Neural crest cell (in vitro differentiated cells): ENCODE measurements around the gene TRABD2B. TPM values are rescaled to one million over a fixed set of nuclear protein-coding genes. Genes with fewer than 3 reads are reported as not detected.

ENCODE experiments used
- DNase-seq: peaks from one replicate; pipeline ENCODE4 v3.0.0; 2021; ENCODE audit warnings: low read depth, mixed read lengths, low spot score
- H3K27ac Mint-ChIP-seq: one replicate; pipeline ENCODE4 v1.8.0; 2021; ENCODE audit warnings: mild to moderate bottlenecking, mixed read lengths; ENCODE audit not compliant: unreplicated experiment
- H3K27me3 Mint-ChIP-seq: 2 replicates; pipeline ENCODE4 v1.8.0; 2021; ENCODE audit warnings: low read depth, mild to moderate bottlenecking, mixed read lengths
- H3K36me3 Mint-ChIP-seq: 2 replicates; pipeline ENCODE4 v1.8.0; 2021; ENCODE audit warnings: low read depth, mild to moderate bottlenecking, mixed read lengths
- H3K4me1 Mint-ChIP-seq: 2 replicates; pipeline ENCODE4 v1.8.0; 2021; ENCODE audit warnings: mixed read lengths
- H3K4me3 Mint-ChIP-seq: one replicate; pipeline ENCODE4 v1.8.0; 2021; ENCODE audit warnings: mild to moderate bottlenecking, mixed read lengths
- H3K9me3 Mint-ChIP-seq: 2 replicates; pipeline ENCODE4 v1.8.0; 2021; ENCODE audit warnings: mixed read lengths
- CTCF ChIP-seq: fragments of 200-600 bp; sonication (generic); conservative IDR thresholded peaks from 2 replicates; pipeline ENCODE4 v1.5.0; 2021; ENCODE audit warnings: antibody characterized with exemption, mild to moderate bottlenecking
- long read RNA-seq: library from polyadenylated mRNA; unstranded; transcript quantifications from one replicate; pipeline ENCODE4 v2.0.0, GENCODE V29; 2020
- total RNA-seq: library from RNA; stranded (reverse); gene quantifications from 2 replicates; pipeline ENCODE4 v1.2.1, GENCODE V29; 2021

Gene TRABD2B
- 0.41 and 0.49 TPM in 2 replicates for total RNA-seq
- long read RNA-seq, result 0 reads

GRCh38 chr1:47997289-47998200 is at the start of gene TRABD2B:
TSS of gene TRABD2B (minus strand) at chr1:47997385.
- Mint-ChIP-seq H3K36me3 (no peaks in the 10 kb centered on the region), H3K9me3 (no peaks in the 10 kb centered on the region), H3K27ac (no peak within 1 kb of the TSS), H3K4me3 (peak within 1 kb of the TSS; percentile 86), H3K4me1 (peaks cover 22% of the 10 kb centered on the region), H3K27me3 (peaks cover 77% of the 10 kb centered on the region)
- DNase-seq, result peak; percentile 88
- TF ChIP-seq CTCF, result peak; percentile 96

- H3K4me3 Mint-ChIP-seq, result no peak overlapping the region
- TF ChIP-seq CTCF, result no peak
- H3K4me1 Mint-ChIP-seq, result peaks cover 21% of the 10 kb centered on the region
- no peak for DNase-seq
- H3K36me3 Mint-ChIP-seq, result no peaks in the 10 kb centered on the region
- H3K27ac Mint-ChIP-seq, result no peak overlapping the region
- no peaks in the 10 kb centered on the region for H3K9me3 Mint-ChIP-seq
- H3K27me3 Mint-ChIP-seq, result no peaks in the 10 kb centered on the region
Measured at GRCh38 chr1:48044311-48044710, 47.1 kb upstream of the TRABD2B start.

- Mint-ChIP-seq H3K9me3 (no peaks in the 10 kb centered on the region), H3K4me3 (no peak overlapping the region), H3K36me3 (no peaks in the 10 kb centered on the region), H3K4me1 (peaks cover 22% of the 10 kb centered on the region), H3K27me3 (no peaks in the 10 kb centered on the region), H3K27ac (no peak overlapping the region)
- TF ChIP-seq CTCF, result no peak
- DNase-seq, result no peak
Measured at GRCh38 chr1:48043622-48044021, 46.4 kb upstream of the TRABD2B start.

GRCh38 chr1:48040154-48040553 is 43.0 kb upstream of the TRABD2B start:
- no peak for DNase-seq
- H3K4me3 Mint-ChIP-seq, result no peak overlapping the region
- no peaks in the 10 kb centered on the region for H3K36me3 Mint-ChIP-seq
- H3K27me3 Mint-ChIP-seq, result peaks cover 4% of the 10 kb centered on the region
- H3K27ac Mint-ChIP-seq, result no peak overlapping the region
- peaks cover 15% of the 10 kb centered on the region for H3K4me1 Mint-ChIP-seq
- no peak for TF ChIP-seq CTCF
- no peaks in the 10 kb centered on the region for H3K9me3 Mint-ChIP-seq

GRCh38 chr1:48039088-48040054 is 42.2 kb upstream of the TRABD2B start:
- DNase-seq, result no peak
- Mint-ChIP-seq H3K36me3 (no peaks in the 10 kb centered on the region), H3K27ac (peak overlapping the region; percentile 19), H3K4me1 (peaks cover 15% of the 10 kb centered on the region), H3K9me3 (no peaks in the 10 kb centered on the region), H3K4me3 (no peak overlapping the region), H3K27me3 (peaks cover 4% of the 10 kb centered on the region)
- no peak for TF ChIP-seq CTCF
